ENCODE measurements around the gene FOXO1. TPM values are rescaled to one million over a fixed set of nuclear protein-coding genes. Genes with fewer than 3 reads are reported as not detected.

Gene FOXO1
- total and polyA plus RNA-seq, 2 donors (not counting 1 experiment from before 2014, with no cell fraction given): 1.9 to 2.5 TPM

DNA sequence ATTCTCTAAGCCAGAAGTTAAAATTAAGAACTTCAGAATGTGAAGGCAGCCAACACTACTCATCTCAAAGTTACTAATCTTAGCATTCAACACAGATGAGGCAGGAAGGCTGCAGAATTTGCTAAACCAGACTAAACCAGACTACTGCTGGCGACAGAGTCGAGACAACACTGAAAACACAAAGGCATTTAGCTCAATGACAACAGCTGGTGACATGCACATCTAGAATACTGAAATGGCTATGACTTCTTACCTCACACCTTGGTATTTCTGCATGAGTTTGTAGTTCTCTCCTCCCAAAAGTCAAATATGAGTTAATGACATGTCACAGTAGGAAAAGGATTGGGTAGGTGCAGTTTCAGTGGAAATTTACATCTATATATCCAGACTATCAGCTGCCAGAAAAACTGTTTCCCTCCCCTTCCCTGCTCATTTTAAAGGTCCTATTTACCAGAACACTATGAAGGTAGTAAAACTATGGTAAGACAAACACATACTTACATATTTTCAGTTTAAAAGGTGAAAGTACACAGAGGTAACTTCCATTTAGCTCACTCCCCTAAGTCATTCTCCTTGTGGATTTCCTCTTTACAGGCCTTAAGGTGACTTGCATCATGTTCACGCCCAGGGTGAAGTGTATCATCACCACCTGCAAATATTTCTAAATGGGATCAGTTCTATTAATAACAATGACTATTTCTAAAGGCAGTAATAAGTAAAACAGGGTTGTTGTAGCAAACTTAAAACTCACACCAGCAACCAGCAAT is 21.4 kb downstream of the FOXO1 start:
- peak overlapping the region; percentile 38 for H3K4me2 ChIP-seq (ENCODE audit: extremely low read depth, insufficient read depth, low read length)
- no peak overlapping the region for H3K4me3 ChIP-seq (replicated peaks in 1 of 4; ENCODE audit: control extremely low read depth in 1 of 4, insufficient read depth in 1 of 4, low read depth in 3 of 4, low read length in 4 of 4)
- DNase-seq (ENCODE audit: low read depth in 2 of 2): no peak
- H2AFZ ChIP-seq (ENCODE audit: low read length): peak overlapping the region; percentile 4
- H3K36me3 ChIP-seq (ENCODE audit: control insufficient read depth, insufficient read depth, low read length): no peaks in the 10 kb centered on the region
- H4K20me1 ChIP-seq (ENCODE audit: control insufficient read depth, extremely low read depth, insufficient read depth, low read length): no peaks in the 10 kb centered on the region
- no peaks in the 10 kb centered on the region for H3K9me3 ChIP-seq (ENCODE audit: control insufficient read depth, insufficient read depth, low read depth, low read length)
- H3K27ac ChIP-seq (ENCODE audit: insufficient read depth, low read length): no peak overlapping the region
- no peaks in the 10 kb centered on the region for H3K27me3 ChIP-seq (ENCODE audit: control insufficient read depth, insufficient read depth, low read length)
- no peak for TF ChIP-seq EZH2 (IDR thresholded peaks at IDR 0.05; ENCODE audit: low read length, missing control alignments)
- TF ChIP-seq, protein P1, sequence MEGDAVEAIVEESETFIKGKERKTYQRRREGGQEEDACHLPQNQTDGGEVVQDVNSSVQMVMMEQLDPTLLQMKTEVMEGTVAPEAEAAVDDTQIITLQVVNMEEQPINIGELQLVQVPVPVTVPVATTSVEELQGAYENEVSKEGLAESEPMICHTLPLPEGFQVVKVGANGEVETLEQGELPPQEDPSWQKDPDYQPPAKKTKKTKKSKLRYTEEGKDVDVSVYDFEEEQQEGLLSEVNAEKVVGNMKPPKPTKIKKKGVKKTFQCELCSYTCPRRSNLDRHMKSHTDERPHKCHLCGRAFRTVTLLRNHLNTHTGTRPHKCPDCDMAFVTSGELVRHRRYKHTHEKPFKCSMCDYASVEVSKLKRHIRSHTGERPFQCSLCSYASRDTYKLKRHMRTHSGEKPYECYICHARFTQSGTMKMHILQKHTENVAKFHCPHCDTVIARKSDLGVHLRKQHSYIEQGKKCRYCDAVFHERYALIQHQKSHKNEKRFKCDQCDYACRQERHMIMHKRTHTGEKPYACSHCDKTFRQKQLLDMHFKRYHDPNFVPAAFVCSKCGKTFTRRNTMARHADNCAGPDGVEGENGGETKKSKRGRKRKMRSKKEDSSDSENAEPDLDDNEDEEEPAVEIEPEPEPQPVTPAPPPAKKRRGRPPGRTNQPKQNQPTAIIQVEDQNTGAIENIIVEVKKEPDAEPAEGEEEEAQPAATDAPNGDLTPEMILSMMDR (conservative IDR thresholded peaks at IDR 0.05 in 1 of 2, IDR thresholded peaks at IDR 0.05 in 1 of 2; ENCODE audit: low read depth in 1 of 2, low read length in 2 of 2): no peak
- H3K4me1 ChIP-seq (ENCODE audit: control insufficient read depth, extremely low read depth, insufficient read depth, low read length): no peaks in the 10 kb centered on the region
- no peak overlapping the region for H3K9ac ChIP-seq (ENCODE audit: insufficient read depth, low read length)
- H3K79me2 ChIP-seq (ENCODE audit: control insufficient read depth, insufficient read depth, low read length): no peaks in the 10 kb centered on the region

DNA sequence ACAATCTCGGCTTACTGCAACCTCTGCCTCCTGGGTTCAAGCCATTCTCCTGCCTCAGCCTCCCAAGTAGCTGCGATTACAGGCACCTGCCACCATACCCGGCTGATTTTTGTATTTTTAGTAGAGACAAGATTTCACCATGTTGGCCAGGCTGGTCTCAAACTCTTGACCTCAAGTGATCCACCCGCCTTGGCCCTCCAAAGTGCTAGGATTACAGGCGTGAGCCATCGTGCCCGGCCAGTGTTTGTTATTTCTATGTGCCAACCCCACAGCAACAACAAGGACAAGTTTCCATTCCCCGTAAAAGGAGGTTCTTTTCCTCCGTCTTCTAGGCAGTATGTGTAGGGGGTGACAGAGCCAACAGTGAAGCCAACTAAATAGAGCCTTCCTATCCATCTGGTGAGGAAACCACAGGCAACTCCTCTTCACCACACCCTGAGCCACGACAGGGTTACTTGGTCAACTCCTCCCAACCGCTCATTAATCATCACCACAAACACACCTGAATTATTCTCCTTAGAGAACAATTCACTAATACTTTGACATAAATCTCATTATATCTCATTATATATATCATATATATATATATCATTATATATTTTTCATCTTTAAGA is 25.5 kb downstream of the FOXO1 start:
- DNase-seq (ENCODE audit: low read depth in 2 of 2): no peak
- Histone ChIP-seq H3K4me1 (ENCODE audit: control insufficient read depth, extremely low read depth, insufficient read depth, low read length) (no peaks in the 10 kb centered on the region), H3K4me3 (replicated peaks in 1 of 4; ENCODE audit: control extremely low read depth in 1 of 4, insufficient read depth in 1 of 4, low read depth in 3 of 4, low read length in 4 of 4) (no peak overlapping the region), H3K79me2 (ENCODE audit: control insufficient read depth, insufficient read depth, low read length) (no peaks in the 10 kb centered on the region), H3K27ac (ENCODE audit: insufficient read depth, low read length) (no peak overlapping the region), H3K36me3 (ENCODE audit: control insufficient read depth, insufficient read depth, low read length) (no peaks in the 10 kb centered on the region), H3K9me3 (ENCODE audit: control insufficient read depth, insufficient read depth, low read depth, low read length) (no peaks in the 10 kb centered on the region), H3K27me3 (ENCODE audit: control insufficient read depth, insufficient read depth, low read length) (no peaks in the 10 kb centered on the region), H3K4me2 (ENCODE audit: extremely low read depth, insufficient read depth, low read length) (no peak overlapping the region), H2AFZ (ENCODE audit: low read length) (no peak overlapping the region), H4K20me1 (ENCODE audit: control insufficient read depth, extremely low read depth, insufficient read depth, low read length) (no peaks in the 10 kb centered on the region), H3K9ac (ENCODE audit: insufficient read depth, low read length) (no peak overlapping the region)
- no peak for TF ChIP-seq EZH2 (IDR thresholded peaks at IDR 0.05; ENCODE audit: low read length, missing control alignments)
- TF ChIP-seq, protein P1 (conservative IDR thresholded peaks at IDR 0.05 in 1 of 2, IDR thresholded peaks at IDR 0.05 in 1 of 2; ENCODE audit: low read depth in 1 of 2, low read length in 2 of 2): no peak

DNA sequence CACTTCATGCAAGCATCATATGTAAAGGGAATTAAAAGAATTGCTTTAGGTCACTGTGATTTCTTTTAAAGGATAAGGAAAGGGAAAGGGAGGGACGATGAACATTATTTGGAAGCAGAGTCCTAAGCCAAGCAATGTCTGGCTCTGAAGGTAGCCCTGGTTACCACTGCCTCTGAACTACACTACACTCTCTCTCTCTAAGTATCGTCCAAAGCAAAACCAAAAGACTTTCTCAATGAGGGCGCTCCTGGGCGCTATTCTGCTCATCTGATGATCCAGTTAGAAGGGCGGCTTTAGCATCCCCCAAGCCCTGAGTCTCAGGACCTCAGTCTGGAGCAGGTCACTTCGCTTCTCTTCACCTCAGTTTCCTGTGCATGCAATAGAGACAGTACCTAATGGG is 26.2 kb downstream of the FOXO1 start:
- TF ChIP-seq, protein P1 (conservative IDR thresholded peaks at IDR 0.05 in 1 of 2, IDR thresholded peaks at IDR 0.05 in 1 of 2; ENCODE audit: low read depth in 1 of 2, low read length in 2 of 2): no peak
- no peak for TF ChIP-seq EZH2 (IDR thresholded peaks at IDR 0.05; ENCODE audit: low read length, missing control alignments)
- Histone ChIP-seq H3K9ac (ENCODE audit: insufficient read depth, low read length) (no peak overlapping the region), H3K9me3 (ENCODE audit: control insufficient read depth, insufficient read depth, low read depth, low read length) (no peaks in the 10 kb centered on the region), H2AFZ (ENCODE audit: low read length) (no peak overlapping the region), H3K79me2 (ENCODE audit: control insufficient read depth, insufficient read depth, low read length) (no peaks in the 10 kb centered on the region), H3K4me2 (ENCODE audit: extremely low read depth, insufficient read depth, low read length) (no peak overlapping the region), H3K27me3 (ENCODE audit: control insufficient read depth, insufficient read depth, low read length) (no peaks in the 10 kb centered on the region), H3K36me3 (ENCODE audit: control insufficient read depth, insufficient read depth, low read length) (no peaks in the 10 kb centered on the region), H4K20me1 (ENCODE audit: control insufficient read depth, extremely low read depth, insufficient read depth, low read length) (no peaks in the 10 kb centered on the region), H3K4me1 (ENCODE audit: control insufficient read depth, extremely low read depth, insufficient read depth, low read length) (no peaks in the 10 kb centered on the region), H3K4me3 (replicated peaks in 1 of 4; ENCODE audit: control extremely low read depth in 1 of 4, insufficient read depth in 1 of 4, low read depth in 3 of 4, low read length in 4 of 4) (no peak overlapping the region), H3K27ac (ENCODE audit: insufficient read depth, low read length) (no peak overlapping the region)
- DNase-seq (ENCODE audit: low read depth in 2 of 2): no peak
